ENCODE results near the gene ARHGAP23.

Gene ARHGAP23

GRCh38 chr17:38402897-38403296, 25.4 kb upstream of the ARHGAP23 start:
- ChIA-PET POLR2A (no interaction called here), CTCF (interaction anchor here (1.8 to 17.1 kb wide), 2 partner anchors 12 to 52 kb away, joined by 16 to 456 read pairs; partner anchors contain the start of genes GPR179 and SOCS7)
- TF ChIP-seq CTCF (IDR thresholded peaks at IDR 0.05; ENCODE audit: insufficient read depth, low read length, missing control alignments) = no peak
- no peak overlapping the region for H3K4me3 ChIP-seq (ENCODE audit: low read depth, low read length)
- DNase-seq (ENCODE audit: low read depth, low spot score) = no peak

- no peak for TF ChIP-seq CTCF (IDR thresholded peaks at IDR 0.05; ENCODE audit: insufficient read depth, low read length, missing control alignments)
- DNase-seq (ENCODE audit: low read depth, low spot score) = no peak
- H3K4me3 ChIP-seq (ENCODE audit: low read depth, low read length) = no peak overlapping the region
- CTCF ChIA-PET = interaction anchor here (0.6 to 17.1 kb wide), 4 partner anchors 10 to 53 kb away, joined by 3 to 456 read pairs (median 12); partner anchors contain the start of genes GPR179 and SOCS7
- POLR2A ChIA-PET = no interaction called here
Measured at GRCh38 chr17:38403491-38403890, 24.8 kb upstream of the ARHGAP23 start.

GRCh38 chr17:38404174-38404943, 23.9 kb upstream of the ARHGAP23 start:
- TF ChIP-seq CTCF (IDR thresholded peaks at IDR 0.05; ENCODE audit: insufficient read depth, low read length, missing control alignments) = no peak
- POLR2A ChIA-PET = no interaction called here
- CTCF ChIA-PET = interaction anchor here (0.9 to 17.1 kb wide), 4 partner anchors 9 to 54 kb away, joined by 7 to 456 read pairs (median 14); partner anchors contain the start of genes GPR179 and SOCS7
- H3K4me3 ChIP-seq (ENCODE audit: low read depth, low read length) = no peak overlapping the region
- DNase-seq (ENCODE audit: low read depth, low spot score) = no peak

DNA sequence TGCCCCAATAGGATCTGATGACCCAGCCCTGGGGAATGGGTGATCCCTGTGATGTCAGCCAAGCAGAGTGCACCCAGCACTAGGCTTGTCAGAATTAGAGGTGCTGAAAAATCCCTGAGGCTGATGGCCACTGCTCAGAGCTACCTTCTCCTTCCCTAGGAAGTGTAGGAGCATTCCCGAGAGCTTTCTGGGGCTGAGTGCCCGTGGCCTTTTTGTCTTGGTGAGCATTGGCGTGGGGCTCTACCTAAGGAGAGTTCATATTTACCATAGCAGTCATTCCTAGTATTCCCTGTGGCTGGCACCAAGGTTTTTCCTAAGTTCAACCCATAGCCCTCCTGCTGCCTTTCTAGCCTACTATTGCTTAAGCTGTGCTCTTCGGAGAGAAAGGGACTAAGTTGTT, 22.6 kb upstream of the ARHGAP23 start:
- TF ChIP-seq CTCF (IDR thresholded peaks at IDR 0.05; ENCODE audit: insufficient read depth, low read length, missing control alignments) = no peak
- DNase-seq (ENCODE audit: low read depth, low spot score) = no peak
- POLR2A ChIA-PET = no interaction called here
- CTCF ChIA-PET = interaction anchor here (0.8 to 17.1 kb wide), 3 partner anchors 9 to 55 kb away, joined by 3 to 456 read pairs (median 11); partner anchors contain the start of genes GPR179 and SOCS7
- H3K4me3 ChIP-seq (ENCODE audit: low read depth, low read length) = no peak overlapping the region

GRCh38 chr17:38410201-38410600, 18.1 kb upstream of the ARHGAP23 start:
- DNase-seq (ENCODE audit: low read depth, low spot score) = no peak
- CTCF ChIA-PET = interaction anchor here (1.1 to 17.1 kb wide), 3 partner anchors 9 to 88 kb away, joined by 3 to 456 read pairs (median 3); partner anchors contain the start of genes GPR179 and SOCS7
- H3K4me3 ChIP-seq (ENCODE audit: low read depth, low read length) = no peak overlapping the region
- POLR2A ChIA-PET = no interaction called here
- no peak for TF ChIP-seq CTCF (IDR thresholded peaks at IDR 0.05; ENCODE audit: insufficient read depth, low read length, missing control alignments)
